Neural progenitor cell (in vitro differentiated cells): ENCODE measurements around the gene C15orf39.

Experiments used
- CTCF ChIP-seq: fragments of 200-600 bp; sonication (generic); IDR thresholded peaks from 2 replicates; pipeline ENCODE4 v1.5.1; 2017; ENCODE audit warnings: antibody characterized with exemption, mild to moderate bottlenecking
- EZH2phosphoT487 ChIP-seq: fragments of 200-600 bp; sonication (generic); IDR thresholded peaks from 2 replicates; pipeline ENCODE4 v1.6.1; 2017; ENCODE audit warnings: antibody characterized with exemption

- TF ChIP-seq CTCF (peak; percentile 86), EZH2phosphoT487 (no peak)
Measured at GRCh38 chr15:75201616-75202250, at the start of gene C15orf39.
